Measurements from ENCODE around the gene LGALS3BP. TPM values are rescaled to one million over a fixed set of nuclear protein-coding genes. Genes with fewer than 3 reads are reported as not detected.
"Not testable (repeated sequence)": the region's sequence is repeated elsewhere in the genome, so short reads cannot be mapped to it uniquely, and the experiment has no call there.

LGALS3BP gene
- polyA plus RNA-seq, 1 donor (not counting 4 experiments of a cell fraction or from before 2014, with no cell fraction given) = 53.0 TPM

DNA sequence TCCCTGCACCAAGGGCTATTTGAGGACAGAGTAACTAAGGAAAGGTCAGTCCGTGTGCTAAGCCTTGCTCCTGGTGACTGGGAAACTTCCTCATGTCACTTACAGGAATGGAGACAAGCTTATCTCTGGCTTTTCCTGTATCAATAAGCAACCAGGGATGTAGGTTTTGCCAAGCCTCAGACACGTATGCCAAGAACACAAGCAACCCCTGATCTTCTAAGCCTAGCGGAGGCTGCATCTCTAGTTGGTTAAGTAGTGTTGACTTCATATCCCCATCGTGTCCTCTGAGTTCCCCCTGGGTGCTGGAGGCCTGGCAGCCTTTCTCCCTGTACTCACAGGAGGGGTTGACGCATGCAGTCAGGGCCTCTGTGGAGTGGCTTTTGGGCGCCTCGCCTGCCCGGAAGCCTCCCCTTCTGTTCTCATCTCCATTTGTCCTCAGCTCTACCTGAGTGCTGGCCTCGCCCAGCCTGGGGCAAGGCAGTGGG is 42.8 kb upstream of the LGALS3BP start:
- H3K9me1 ChIP-seq (ENCODE audit: control insufficient read depth, extremely low read depth, insufficient read depth, low read length) = no peaks in the 10 kb centered on the region
- H3K4me2 ChIP-seq (ENCODE audit: control insufficient read depth, extremely low read depth, insufficient read depth, low read depth, low read length) = no peak overlapping the region
- H3K27me3 ChIP-seq (ENCODE audit: control insufficient read depth, extremely low read depth, insufficient read depth, low read length) = peaks cover 3% of the 10 kb centered on the region
- no peaks in the 10 kb centered on the region for H3K9me3 ChIP-seq (ENCODE audit: control insufficient read depth, low read depth, low read length)
- H4K20me1 ChIP-seq (ENCODE audit: control insufficient read depth, extremely low read depth, insufficient read depth, low read length) = no peaks in the 10 kb centered on the region
- H3K36me3 ChIP-seq (ENCODE audit: control insufficient read depth in 2 of 2, extremely low read depth in 1 of 2, insufficient read depth in 2 of 2, low read length in 2 of 2) = no peaks in the 10 kb centered on the region
- DNase-seq (ENCODE audit: low read depth, low spot score) (no peak), FAIRE-seq (no peak)
- H3K4me3 ChIP-seq (ENCODE audit: control insufficient read depth in 2 of 3, extremely low read depth in 1 of 3, insufficient read depth in 2 of 3, low read depth in 1 of 3, low read length in 3 of 3) = no peak overlapping the region
- no peak overlapping the region for H3K9ac ChIP-seq (ENCODE audit: control insufficient read depth, extremely low read depth, insufficient read depth, low read length)
- H2AFZ ChIP-seq (ENCODE audit: control insufficient read depth, low read length) = no peak overlapping the region
- no peak overlapping the region for H3K27ac ChIP-seq (ENCODE audit: control insufficient read depth, insufficient read depth, low read length)
- TF ChIP-seq EZH2 (IDR thresholded peaks at IDR 0.05; ENCODE audit: low read length) = no peak
- TF ChIP-seq CTCF (optimal IDR thresholded peaks at IDR 0.05 in 1 of 3, IDR thresholded peaks at IDR 0.05 in 1 of 3, conservative IDR thresholded peaks at IDR 0.05 in 1 of 3; ENCODE audit: extremely low read depth in 1 of 3, insufficient read depth in 2 of 3, low read length in 3 of 3) = no peak
- H3K79me2 ChIP-seq (ENCODE audit: control insufficient read depth, insufficient read depth, low read length) = no peaks in the 10 kb centered on the region
- peaks cover 54% of the 10 kb centered on the region for H3K4me1 ChIP-seq (ENCODE audit: control insufficient read depth, extremely low read depth, insufficient read depth, low read length)
- dilution Hi-C loops (cut with MboI; ENCODE audit: extremely low pct_ligation_motif_present, low sequenced_read_pairs) = no loop called here

GRCh38 chr17:79021929-79022328 is 42.2 kb upstream of the LGALS3BP start:
- H3K27ac ChIP-seq (ENCODE audit: control insufficient read depth, insufficient read depth, low read length); dilution Hi-C loops (cut with MboI; ENCODE audit: extremely low pct_ligation_motif_present, low sequenced_read_pairs): not testable (repeated sequence)
- peaks cover 51% of the 10 kb centered on the region for H3K4me1 ChIP-seq (ENCODE audit: control insufficient read depth, extremely low read depth, insufficient read depth, low read length)

More at GRCh38 chr17:79021929-79022328, 42.2 kb upstream of the LGALS3BP start:
- not testable (repeated sequence) for H3K27me3 ChIP-seq (ENCODE audit: control insufficient read depth, extremely low read depth, insufficient read depth, low read length); H4K20me1 ChIP-seq (ENCODE audit: control insufficient read depth, extremely low read depth, insufficient read depth, low read length); DNase-seq (ENCODE audit: low read depth, low spot score); H3K36me3 ChIP-seq (ENCODE audit: control insufficient read depth in 2 of 2, extremely low read depth in 1 of 2, insufficient read depth in 2 of 2, low read length in 2 of 2); FAIRE-seq; H3K9ac ChIP-seq (ENCODE audit: control insufficient read depth, extremely low read depth, insufficient read depth, low read length); H2AFZ ChIP-seq (ENCODE audit: control insufficient read depth, low read length); H3K9me1 ChIP-seq (ENCODE audit: control insufficient read depth, extremely low read depth, insufficient read depth, low read length); H3K79me2 ChIP-seq (ENCODE audit: control insufficient read depth, insufficient read depth, low read length); H3K4me3 ChIP-seq (ENCODE audit: control insufficient read depth in 2 of 3, extremely low read depth in 1 of 3, insufficient read depth in 2 of 3, low read depth in 1 of 3, low read length in 3 of 3); H3K9me3 ChIP-seq (ENCODE audit: control insufficient read depth, low read depth, low read length); H3K4me2 ChIP-seq (ENCODE audit: control insufficient read depth, extremely low read depth, insufficient read depth, low read depth, low read length)
